ENCODE measurements around the gene TGFBR3. TPM values are rescaled to one million over a fixed set of nuclear protein-coding genes. Genes with fewer than 3 reads are reported as not detected.

The TGFBR3 gene
- total and polyA plus RNA-seq, 2 experiments from 2014 or later: 46.8 to 68.3 TPM

GRCh38 chr1:91792489-91793071 lies 93.4 kb downstream of the TGFBR3 start:
- H3K9me3 ChIP-seq (ENCODE audit: low read depth): no peaks in the 10 kb centered on the region
- H3K36me3 ChIP-seq (replicated peaks; ENCODE audit: insufficient read depth, low read depth): no peaks in the 10 kb centered on the region
- H4K20me1 ChIP-seq (ENCODE audit: insufficient read depth, poor library complexity, severe bottlenecking): no peaks in the 10 kb centered on the region
- peaks cover 17% of the 10 kb centered on the region for H3K79me2 ChIP-seq
- H3K4me1 ChIP-seq (ENCODE audit: insufficient read depth): peaks cover 34% of the 10 kb centered on the region
- WGBS (ENCODE audit: low lambda C conversion rate, missing lambda C conversion rate): 40% methylated on average over 8 of the region's 8 CpGs
- H3K27me3 ChIP-seq: no peaks in the 10 kb centered on the region
- no peak for TF ChIP-seq EZH2 (IDR thresholded peaks at IDR 0.05; ENCODE audit: borderline replicate concordance)
- no peak for TF ChIP-seq EZH2phosphoT487 (IDR thresholded peaks at IDR 0.05; ENCODE audit: low read depth, severe bottlenecking, unreplicated experiment)
- TF ChIP-seq CTCF (IDR thresholded peaks at IDR 0.05; ENCODE audit: poor library complexity): no peak
- H3K27ac ChIP-seq: no peak overlapping the region
- H3K4me3 ChIP-seq: no peak overlapping the region
- H2AFZ ChIP-seq: no peak overlapping the region
- no peak for DNase-seq (ENCODE audit: low spot score)
- H3K4me2 ChIP-seq: peak overlapping the region; percentile 7
- no peaks in the 10 kb centered on the region for H3K9me2 ChIP-seq (replicated peaks; ENCODE audit: insufficient read depth)

- Histone ChIP-seq H3K27me3 (no peaks in the 10 kb centered on the region), H3K4me3 (no peak overlapping the region), H3K79me2 (peaks cover 17% of the 10 kb centered on the region), H3K4me2 (peak overlapping the region; percentile 7), H4K20me1 (ENCODE audit: insufficient read depth, poor library complexity, severe bottlenecking) (no peaks in the 10 kb centered on the region), H3K27ac (no peak overlapping the region), H3K9me2 (replicated peaks; ENCODE audit: insufficient read depth) (no peaks in the 10 kb centered on the region), H3K4me1 (ENCODE audit: insufficient read depth) (peaks cover 34% of the 10 kb centered on the region), H2AFZ (no peak overlapping the region), H3K36me3 (replicated peaks; ENCODE audit: insufficient read depth, low read depth) (no peaks in the 10 kb centered on the region), H3K9me3 (ENCODE audit: low read depth) (no peaks in the 10 kb centered on the region)
- 67% methylated on average over 8 of the region's 8 CpGs for WGBS (ENCODE audit: low lambda C conversion rate, missing lambda C conversion rate)
- DNase-seq (ENCODE audit: low spot score): no peak
- TF ChIP-seq CTCF (IDR thresholded peaks at IDR 0.05; ENCODE audit: poor library complexity): no peak
- no peak for TF ChIP-seq EZH2phosphoT487 (IDR thresholded peaks at IDR 0.05; ENCODE audit: low read depth, severe bottlenecking, unreplicated experiment)
- no peak for TF ChIP-seq EZH2 (IDR thresholded peaks at IDR 0.05; ENCODE audit: borderline replicate concordance)
Observed at GRCh38 chr1:91791691-91792488, 94.1 kb downstream of the TGFBR3 start.

GRCh38 chr1:91791103-91791502 lies 94.8 kb downstream of the TGFBR3 start:
- H3K79me2 ChIP-seq: peaks cover 17% of the 10 kb centered on the region
- no peaks in the 10 kb centered on the region for H4K20me1 ChIP-seq (ENCODE audit: insufficient read depth, poor library complexity, severe bottlenecking)
- H3K27ac ChIP-seq: peak overlapping the region; percentile 2
- H3K27me3 ChIP-seq: no peaks in the 10 kb centered on the region
- WGBS (ENCODE audit: low lambda C conversion rate, missing lambda C conversion rate): 26% methylated on average over 1 of the region's 1 CpG
- H2AFZ ChIP-seq: no peak overlapping the region
- H3K4me2 ChIP-seq: peak overlapping the region; percentile 4
- H3K4me1 ChIP-seq (ENCODE audit: insufficient read depth): peaks cover 34% of the 10 kb centered on the region
- no peaks in the 10 kb centered on the region for H3K9me2 ChIP-seq (replicated peaks; ENCODE audit: insufficient read depth)
- no peak for TF ChIP-seq EZH2 (IDR thresholded peaks at IDR 0.05; ENCODE audit: borderline replicate concordance)
- TF ChIP-seq CTCF (IDR thresholded peaks at IDR 0.05; ENCODE audit: poor library complexity): no peak
- TF ChIP-seq EZH2phosphoT487 (IDR thresholded peaks at IDR 0.05; ENCODE audit: low read depth, severe bottlenecking, unreplicated experiment): no peak
- no peaks in the 10 kb centered on the region for H3K36me3 ChIP-seq (replicated peaks; ENCODE audit: insufficient read depth, low read depth)
- H3K4me3 ChIP-seq: no peak overlapping the region
- DNase-seq (ENCODE audit: low spot score): peak; percentile 28
- H3K9me3 ChIP-seq (ENCODE audit: low read depth): no peaks in the 10 kb centered on the region
